PC-3 (cell line): ENCODE results near the gene WDPCP. TPM values are rescaled to one million over a fixed set of nuclear protein-coding genes. Genes with fewer than 3 reads are reported as not detected.
A peak's percentile ranks its signal among the peaks of the same experiment; 100 is the strongest.

Source experiments
- ATAC-seq: fragments of 200-7000 bp; cut with Tn5 transposase; 2 replicates; pipeline ENCODE4 v1.9.1; 2020; ENCODE audit warnings: mild to moderate bottlenecking, moderate library complexity
- BruUV-seq: library from RNA; stranded (reverse); fragments of 400-500 nt; replicated peaks from 2 replicates; lab custom pipeline; 2021; lab: Mats Ljungman, UMichigan
- CTCF ChIA-PET: fragments of 300-600 bp; sonication (Branson Sonifier 250); formaldehyde crosslinking; loops from one replicate; lab custom pipeline; 2022; ENCODE audit warnings: antibody characterized with exemption; lab: Charles Lee
- POLR2A ChIA-PET: fragments of 300-600 bp; sonication (Branson Sonifier 250); formaldehyde crosslinking; loops from one replicate; lab custom pipeline; 2022; ENCODE audit warnings: antibody characterized with exemption; ENCODE audit not compliant: unreplicated experiment; lab: Charles Lee
- DNase-seq: peaks from one replicate; pipeline ENCODE4 v3.0.0-alpha.2; 2015
- H2AFZ ChIP-seq: fragments of 300-600 bp; sonication (generic); 2 replicates; pipeline ENCODE4 v1.6.0; 2016; ENCODE audit warnings: antibody characterized with exemption, low read length
- H3F3A ChIP-seq: fragments of 300-600 bp; sonication (generic); one replicate; pipeline ENCODE4 v1.6.0; 2017; ENCODE audit warnings: antibody characterized with exemption, low read length, control low read depth, mild to moderate bottlenecking; ENCODE audit not compliant: unreplicated experiment
- H3K27ac ChIP-seq: fragments of 300-600 bp; sonication (generic); 2 replicates; pipeline ENCODE4 v1.5.1; 2016; ENCODE audit warnings: mild to moderate bottlenecking, low read length
- H3K27me3 ChIP-seq: fragments of 300-600 bp; sonication (generic); 2 replicates; pipeline ENCODE4 v1.6.1; 2016; ENCODE audit warnings: low read length, mixed read lengths
- H3K36me3 ChIP-seq: fragments of 300-600 bp; sonication (generic); 2 replicates; pipeline ENCODE4 v1.6.1; 2016; ENCODE audit warnings: low read depth, mixed run types, low read length, mixed read lengths
- H3K4me1 ChIP-seq: fragments of 300-600 bp; sonication (generic); 2 replicates; pipeline ENCODE4 v1.5.1; 2016; ENCODE audit warnings: low read length; ENCODE audit not compliant: insufficient read depth
- H3K4me2 ChIP-seq: fragments of 300-600 bp; sonication (generic); 2 replicates; pipeline ENCODE4 v1.6.0; 2016; ENCODE audit warnings: low read length
- H3K4me3 ChIP-seq: fragments of 300-600 bp; sonication (generic); 2 replicates; pipeline ENCODE4 v1.5.1; 2016; ENCODE audit warnings: mild to moderate bottlenecking, low read length, mixed read lengths
- H3K79me2 ChIP-seq: fragments of 300-600 bp; sonication (generic); 2 replicates; pipeline ENCODE4 v1.6.1; 2017; ENCODE audit warnings: low read length, mixed read lengths
- H3K9ac ChIP-seq: fragments of 300-600 bp; sonication (generic); 2 replicates; pipeline ENCODE4 v1.6.0; 2016; ENCODE audit warnings: mild to moderate bottlenecking, low read length
- H3K9me2 ChIP-seq: fragments of 300-600 bp; sonication (generic); replicated peaks from 2 replicates; pipeline ENCODE4 v1.6.1; 2016; ENCODE audit warnings: mixed run types, low read length, mixed read lengths
- H3K9me3 ChIP-seq: fragments of 300-600 bp; sonication (generic); 2 replicates; pipeline ENCODE4 v1.6.1; 2016; ENCODE audit warnings: low read length, mixed read lengths
- H4K20me1 ChIP-seq: fragments of 300-600 bp; sonication (generic); 2 replicates; pipeline ENCODE4 v1.6.1; 2016; ENCODE audit warnings: low read length, mixed read lengths
- CTCF ChIP-seq: fragments of 300-600 bp; sonication (generic); conservative IDR thresholded peaks from 2 replicates; pipeline ENCODE4 v1.5.1; 2017; ENCODE audit warnings: antibody characterized with exemption, low read depth, mild to moderate bottlenecking, low read length
- EZH2 ChIP-seq: fragments of 300-600 bp; sonication (generic); IDR thresholded peaks from one replicate; pipeline ENCODE4 v1.6.1; 2017; ENCODE audit warnings: antibody characterized with exemption, mild to moderate bottlenecking, low read length; ENCODE audit not compliant: unreplicated experiment
- EZH2phosphoT487 ChIP-seq: fragments of 300-600 bp; sonication (generic); IDR thresholded peaks from 2 replicates; pipeline ENCODE4 v1.6.1; 2018; ENCODE audit warnings: mild to moderate bottlenecking, antibody characterized with exemption, low read length, borderline replicate concordance
- intact Hi-C: fragments of 100-400 bp; cut with micrococcal nuclease; formaldehyde crosslinking; loops from 2 replicates; pipeline ENCODE4 v1.9.0; 2023
- total RNA-seq: library from RNA; depleted of rRNA; stranded (reverse); fragments of >200 nt; gene quantifications from 2 replicates; pipeline ENCODE4 v1.2.3, GENCODE V29; 2014

Gene WDPCP
- total RNA-seq, 1 experiment from 2014 or later, result 4.0 TPM

GRCh38 chr2:63195310-63195709, 393.0 kb downstream of the WDPCP start:
- POLR2A ChIA-PET, result no interaction called here
- no peak for DNase-seq
- H3K79me2 ChIP-seq, result no peaks in the 10 kb centered on the region
- H4K20me1 ChIP-seq, result no peaks in the 10 kb centered on the region
- no peaks in the 10 kb centered on the region for H3K27me3 ChIP-seq
- H3K27ac ChIP-seq, result no peak overlapping the region
- no TSS peak for BruUV-seq
- H3K36me3 ChIP-seq, result no peaks in the 10 kb centered on the region
- CTCF ChIA-PET, result no interaction called here
- H3K9me2 ChIP-seq, result no peaks in the 10 kb centered on the region
- H3K4me3 ChIP-seq, result no peak overlapping the region
- intact Hi-C loops, result no loop called here
- no peak for ATAC-seq
- TF ChIP-seq CTCF (no peak), EZH2 (no peak), EZH2phosphoT487 (no peak)
- no peak overlapping the region for H3K4me2 ChIP-seq
- H3K9ac ChIP-seq, result no peak overlapping the region
- no peaks in the 10 kb centered on the region for H3K9me3 ChIP-seq
- H2AFZ ChIP-seq, result no peak overlapping the region
- H3K4me1 ChIP-seq, result no peaks in the 10 kb centered on the region
- no peaks in the 10 kb centered on the region for H3F3A ChIP-seq

- ChIA-PET POLR2A (no interaction called here), CTCF (interaction anchor here (0.5 kb wide), 1 partner anchor 31 kb away, joined by 3 read pairs; no protein-coding TSS in a partner anchor)
- Histone ChIP-seq H3K9ac (no peak overlapping the region), H3F3A (no peaks in the 10 kb centered on the region), H3K27ac (no peak overlapping the region), H3K9me3 (no peaks in the 10 kb centered on the region), H3K27me3 (no peaks in the 10 kb centered on the region), H3K4me1 (no peaks in the 10 kb centered on the region), H3K9me2 (no peaks in the 10 kb centered on the region), H3K4me3 (no peak overlapping the region), H3K79me2 (no peaks in the 10 kb centered on the region), H2AFZ (no peak overlapping the region), H3K36me3 (no peaks in the 10 kb centered on the region), H3K4me2 (no peak overlapping the region), H4K20me1 (no peaks in the 10 kb centered on the region)
- ATAC-seq (no peak), DNase-seq (no peak)
- no TSS peak for BruUV-seq
- TF ChIP-seq EZH2phosphoT487, result no peak
- no peak for TF ChIP-seq EZH2
- TF ChIP-seq CTCF, result no peak
- intact Hi-C loops, result no loop called here
These were observed 394.1 kb downstream of the WDPCP start for GRCh38 chr2:63194175-63194574.

GRCh38 chr2:63192889-63193774, 395.1 kb downstream of the WDPCP start:
- Histone ChIP-seq H3K36me3 (no peaks in the 10 kb centered on the region), H4K20me1 (no peaks in the 10 kb centered on the region), H3K27ac (no peak overlapping the region), H3K9me3 (no peaks in the 10 kb centered on the region), H3K4me3 (no peak overlapping the region), H3K27me3 (no peaks in the 10 kb centered on the region), H3K4me2 (no peak overlapping the region), H2AFZ (no peak overlapping the region), H3K9me2 (no peaks in the 10 kb centered on the region), H3K4me1 (no peaks in the 10 kb centered on the region), H3K9ac (no peak overlapping the region), H3F3A (no peaks in the 10 kb centered on the region), H3K79me2 (no peaks in the 10 kb centered on the region)
- no TSS peak for BruUV-seq
- CTCF ChIA-PET, result interaction anchor here (0.5 kb wide), 1 partner anchor 30 kb away, joined by 3 read pairs; no protein-coding TSS in a partner anchor
- DNase-seq (no peak), ATAC-seq (peak; percentile 40; the same call in 1 of the 2 replicates)
- intact Hi-C loops, result no loop called here
- TF ChIP-seq EZH2phosphoT487 (no peak), CTCF (no peak), EZH2 (no peak)
- POLR2A ChIA-PET, result no interaction called here
